Upper lobe of left lung (tissue), 6 donors: ENCODE data around the gene TRPM2. TPM values are rescaled to one million over a fixed set of nuclear protein-coding genes. Genes with fewer than 3 reads are reported as not detected.

Source experiments
- ATAC-seq, 2 donors: fragments of 200-7000 bp; cut with Tn5 transposase; one replicate each; pipeline ENCODE4 v1.9.1; 2022; ENCODE audit warnings: mild to moderate bottlenecking in 2 of 2, moderate library complexity in 2 of 2; ENCODE audit not compliant: low FRiP score in 2 of 2
- DNase-seq, 2 donors: peaks; one replicate each; pipeline ENCODE4 v3.0.0-alpha.2; 2019 to 2020
- H3K27ac ChIP-seq, 4 donors: fragments of 200-600 bp; sonication (generic); one replicate each; pipeline ENCODE4 v1.5.1; 2016 to 2019
- H3K27me3 ChIP-seq, 4 donors: fragments of 200-600 bp; sonication (generic); one replicate each; pipeline ENCODE4 v1.5.1; 2017 to 2019
- H3K36me3 ChIP-seq, 4 donors: fragments of 200-600 bp; sonication (generic); one replicate each; pipeline ENCODE4 v1.5.1; 2016 to 2019
- H3K4me1 ChIP-seq, 4 donors: fragments of 200-600 bp; sonication (generic); one replicate each; pipeline ENCODE4 v1.5.1; 2018 to 2019
- H3K4me3 ChIP-seq, 4 donors: fragments of 200-600 bp; sonication (generic); one replicate each; pipeline ENCODE4 v1.5.1; 2017 to 2019; ENCODE audit warnings: mild to moderate bottlenecking in 2 of 4, moderate library complexity in 1 of 4
- H3K9me3 ChIP-seq, 4 donors: fragments of 200-600 bp; sonication (generic); one replicate each; pipeline ENCODE4 v1.5.1; 2018 to 2019
- EP300 ChIP-seq, 4 donors: sonication (generic); formaldehyde crosslinking; IDR thresholded peaks; one replicate each; pipeline ENCODE4 v1.5.1; 2017; ENCODE audit warnings: antibody characterized with exemption in 4 of 4, control low read depth in 2 of 4
- POLR2A ChIP-seq, 4 donors: fragments of 450-650 bp; IDR thresholded peaks; one replicate each; pipeline ENCODE4 v1.5.1; 2016 to 2017; ENCODE audit warnings: antibody characterized with exemption in 4 of 4, mild to moderate bottlenecking in 2 of 4
- POLR2AphosphoS5 ChIP-seq, 2 donors: sonication (generic); formaldehyde crosslinking; IDR thresholded peaks; one replicate each; pipeline ENCODE4 v1.5.1; 2017; ENCODE audit warnings: antibody characterized with exemption in 2 of 2
- WGBS, 2 donors: methylation state at CpG; one replicate each; pipeline ENCODE4 v1.1.5; 2017 to 2018; 5-methylcytosine and 5-hydroxymethylcytosine counted together
- total RNA-seq, 6 donors: library from RNA; depleted of rRNA in 4 of 6; stranded (reverse); fragments of >200 nt in 4 of 6; gene quantifications; one replicate each; pipeline versions ENCODE4 v1.1.0 to v1.2.1, GENCODE V29; 2016 to 2021
- TF ChIP-seq, protein P1 (sequence below), 6 experiments: fragments of 450-650 bp in 4 of 6; fragments of 200-600 bp in 2 of 6; sonication (generic) in 2 of 6; IDR thresholded peaks; one replicate each; pipeline ENCODE4 v1.5.1; 2016 to 2019; ENCODE audit warnings: antibody characterized with exemption in 6 of 6
- donor health status: DM: no; HTN: no; CAD: no; lungs with moderate emphysema.
- donor health status: DM: no; HTN: yes; CAD: no; lungs with severe emphysema.

The TRPM2 gene
- total RNA-seq, 6 donors from 2014 or later, result 2.2 to 37.7 (median 12.7) TPM

DNA sequence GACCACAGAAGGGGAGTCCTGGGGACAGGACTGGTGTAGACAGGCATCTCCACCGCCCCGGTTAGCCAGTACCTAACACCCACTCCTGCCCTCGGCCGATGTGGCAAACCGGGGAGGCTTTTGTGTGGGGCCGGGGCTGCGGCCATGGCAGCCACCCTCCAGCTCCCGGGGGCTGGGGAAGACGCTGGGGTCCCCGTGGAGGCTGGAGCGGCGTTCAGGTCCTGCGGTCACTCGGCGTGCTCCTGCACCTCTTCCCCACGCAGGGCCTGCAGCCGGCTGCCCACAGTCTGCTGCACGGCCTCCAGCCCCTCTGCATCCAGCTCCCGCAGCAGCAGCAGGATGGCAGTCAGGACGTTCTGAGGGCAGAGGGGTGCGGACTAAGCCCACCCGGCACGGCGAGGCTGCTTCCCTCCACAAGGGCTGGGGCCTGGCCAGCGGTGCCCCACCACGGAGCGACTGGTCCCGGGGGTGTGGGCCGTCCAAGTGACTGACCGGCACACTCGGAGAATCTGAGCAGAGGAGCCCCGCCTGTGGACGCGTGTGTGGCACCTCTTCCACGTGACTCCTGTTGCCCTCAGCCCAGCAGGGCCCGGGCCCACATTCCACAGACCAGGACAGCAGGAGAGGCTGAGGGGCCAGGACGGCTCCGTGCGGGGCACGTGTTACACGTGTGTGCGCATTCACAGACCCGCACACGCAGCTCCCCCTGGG is 23.3 kb upstream of the TRPM2 start:
- H3K9me3 ChIP-seq, result no peaks in the 10 kb centered on the region
- H3K4me3 ChIP-seq, result no peak overlapping the region
- no peak for ATAC-seq
- TF ChIP-seq POLR2A (IDR thresholded peaks at IDR 0.05), result no peak
- TF ChIP-seq POLR2AphosphoS5 (IDR thresholded peaks at IDR 0.05), result no peak
- H3K36me3 ChIP-seq, result peaks cover 5 to 56% (median 38%) of the 10 kb centered on the region in 4 donors
- WGBS, 2 donors, result 83 to 92% methylated on average over 4 to 39 of the region's 44 CpGs
- peak in 1 of 2 donors; percentile 86 for DNase-seq
- no peaks in the 10 kb centered on the region for H3K4me1 ChIP-seq
- H3K27ac ChIP-seq, result no peak overlapping the region
- H3K27me3 ChIP-seq, result no peaks in the 10 kb centered on the region

DNA sequence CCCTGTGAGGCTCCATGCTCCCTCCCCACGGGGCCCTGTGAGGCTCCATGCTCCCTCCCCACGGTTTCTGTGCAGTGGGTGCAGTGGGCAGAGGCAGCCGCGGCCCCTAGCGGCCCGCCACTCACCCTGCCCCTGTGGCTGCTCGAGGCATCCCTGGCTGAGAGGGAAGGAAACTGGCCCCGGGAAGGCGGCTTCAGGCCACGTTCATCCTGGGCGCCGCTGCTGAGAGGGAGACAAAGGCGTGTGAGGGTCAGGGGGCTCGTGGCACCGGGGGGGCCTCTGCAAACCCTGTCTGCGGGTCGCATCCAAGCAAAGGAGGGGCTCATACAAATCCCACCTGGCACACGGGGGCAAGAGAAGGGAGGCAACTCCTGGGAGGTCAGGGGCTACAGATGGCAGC is 22.7 kb upstream of the TRPM2 start:
- WGBS, 2 donors, result 76 to 82% methylated on average over 14 to 18 of the region's 18 CpGs
- Histone ChIP-seq H3K27ac (no peak overlapping the region), H3K9me3 (no peaks in the 10 kb centered on the region), H3K4me3 (no peak overlapping the region), H3K27me3 (no peaks in the 10 kb centered on the region), H3K4me1 (no peaks in the 10 kb centered on the region), H3K36me3 (peaks cover 4 to 55% (median 38%) of the 10 kb centered on the region in 4 donors)
- ATAC-seq (no peak), DNase-seq (no peak)
- TF ChIP-seq, protein P1, sequence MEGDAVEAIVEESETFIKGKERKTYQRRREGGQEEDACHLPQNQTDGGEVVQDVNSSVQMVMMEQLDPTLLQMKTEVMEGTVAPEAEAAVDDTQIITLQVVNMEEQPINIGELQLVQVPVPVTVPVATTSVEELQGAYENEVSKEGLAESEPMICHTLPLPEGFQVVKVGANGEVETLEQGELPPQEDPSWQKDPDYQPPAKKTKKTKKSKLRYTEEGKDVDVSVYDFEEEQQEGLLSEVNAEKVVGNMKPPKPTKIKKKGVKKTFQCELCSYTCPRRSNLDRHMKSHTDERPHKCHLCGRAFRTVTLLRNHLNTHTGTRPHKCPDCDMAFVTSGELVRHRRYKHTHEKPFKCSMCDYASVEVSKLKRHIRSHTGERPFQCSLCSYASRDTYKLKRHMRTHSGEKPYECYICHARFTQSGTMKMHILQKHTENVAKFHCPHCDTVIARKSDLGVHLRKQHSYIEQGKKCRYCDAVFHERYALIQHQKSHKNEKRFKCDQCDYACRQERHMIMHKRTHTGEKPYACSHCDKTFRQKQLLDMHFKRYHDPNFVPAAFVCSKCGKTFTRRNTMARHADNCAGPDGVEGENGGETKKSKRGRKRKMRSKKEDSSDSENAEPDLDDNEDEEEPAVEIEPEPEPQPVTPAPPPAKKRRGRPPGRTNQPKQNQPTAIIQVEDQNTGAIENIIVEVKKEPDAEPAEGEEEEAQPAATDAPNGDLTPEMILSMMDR (IDR thresholded peaks at IDR 0.05), result no peak
- no peak for TF ChIP-seq EP300 (IDR thresholded peaks at IDR 0.05)
- no peak for TF ChIP-seq POLR2A (IDR thresholded peaks at IDR 0.05)
- TF ChIP-seq POLR2AphosphoS5 (IDR thresholded peaks at IDR 0.05), result no peak

DNA sequence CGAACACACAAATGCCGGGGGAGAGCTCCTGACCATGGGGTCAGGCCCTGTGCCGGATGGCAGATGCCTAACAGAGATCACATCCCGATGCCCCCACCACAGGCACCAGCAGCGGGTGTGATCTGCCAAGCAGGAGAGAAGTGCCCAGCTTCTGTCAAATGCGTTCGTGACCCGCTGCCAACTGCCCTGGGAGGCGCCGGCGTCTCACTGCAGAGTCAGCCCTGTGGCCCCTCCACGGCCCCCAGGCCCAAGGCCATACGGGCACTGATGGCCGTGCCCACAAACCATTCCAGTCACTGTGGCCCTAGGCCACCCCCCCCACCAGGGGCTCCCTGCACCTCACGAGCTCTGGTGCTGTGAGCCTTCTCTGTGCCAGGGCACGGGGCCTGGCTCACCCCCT is 22.2 kb upstream of the TRPM2 start:
- H3K36me3 ChIP-seq, result peaks cover 4 to 53% (median 35%) of the 10 kb centered on the region in 4 donors
- TF ChIP-seq, protein P1 (IDR thresholded peaks at IDR 0.05), result no peak
- TF ChIP-seq POLR2A (IDR thresholded peaks at IDR 0.05), result no peak
- no peaks in the 10 kb centered on the region for H3K27me3 ChIP-seq
- no peaks in the 10 kb centered on the region for H3K9me3 ChIP-seq
- ATAC-seq (no peak), DNase-seq (peak in 1 of 2 donors; percentile 74)
- 83 to 92% methylated on average over 1 to 16 of the region's 16 CpGs for WGBS, 2 donors
- H3K27ac ChIP-seq, result no peak overlapping the region
- H3K4me3 ChIP-seq, result no peak overlapping the region
- H3K4me1 ChIP-seq, result no peaks in the 10 kb centered on the region

DNA sequence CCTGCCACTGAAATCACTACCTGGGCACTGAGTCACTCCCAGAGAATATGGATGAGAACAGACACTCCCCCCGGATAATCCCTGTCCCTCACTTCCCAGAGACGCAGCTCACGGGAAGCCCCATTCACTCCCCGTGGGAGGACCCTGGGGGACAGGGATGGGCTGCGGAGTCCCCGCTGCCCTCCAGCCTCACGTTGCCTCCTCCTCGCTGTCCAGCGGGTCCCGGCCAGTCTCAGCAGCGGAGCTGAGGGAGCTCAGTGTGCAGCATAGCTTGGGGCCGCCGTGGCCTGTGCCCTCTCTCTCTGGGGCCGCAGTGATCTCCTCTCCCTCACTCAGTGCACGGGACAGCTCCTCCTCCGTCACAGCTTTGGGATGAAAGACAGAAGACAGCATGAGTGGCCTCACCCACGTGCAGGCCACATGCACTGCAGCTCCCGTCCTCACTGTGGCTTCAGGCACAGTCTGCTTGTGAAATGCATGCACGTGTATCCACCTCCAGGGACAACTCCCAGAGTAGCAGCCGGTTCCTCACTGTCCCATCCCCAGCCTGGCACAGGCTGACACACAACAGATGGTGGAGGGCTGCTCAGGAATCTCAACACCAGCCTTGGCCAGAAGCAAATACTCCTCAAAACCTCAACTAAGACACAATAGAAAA is 21.6 kb upstream of the TRPM2 start:
- TF ChIP-seq EP300 (IDR thresholded peaks at IDR 0.05), result no peak
- TF ChIP-seq, protein P1 (IDR thresholded peaks at IDR 0.05), result no peak
- peaks cover under 1 to 53% (median 29%) of the 10 kb centered on the region in 4 donors for H3K36me3 ChIP-seq
- 79 to 81% methylated on average over 17 to 20 of the region's 20 CpGs for WGBS, 2 donors
- no peaks in the 10 kb centered on the region for H3K27me3 ChIP-seq
- no peak overlapping the region for H3K27ac ChIP-seq
- H3K9me3 ChIP-seq, result no peaks in the 10 kb centered on the region
- H3K4me3 ChIP-seq, result no peak overlapping the region
- DNase-seq (peak in 1 of 2 donors; percentile 76), ATAC-seq (no peak)
- H3K4me1 ChIP-seq, result no peaks in the 10 kb centered on the region

DNA sequence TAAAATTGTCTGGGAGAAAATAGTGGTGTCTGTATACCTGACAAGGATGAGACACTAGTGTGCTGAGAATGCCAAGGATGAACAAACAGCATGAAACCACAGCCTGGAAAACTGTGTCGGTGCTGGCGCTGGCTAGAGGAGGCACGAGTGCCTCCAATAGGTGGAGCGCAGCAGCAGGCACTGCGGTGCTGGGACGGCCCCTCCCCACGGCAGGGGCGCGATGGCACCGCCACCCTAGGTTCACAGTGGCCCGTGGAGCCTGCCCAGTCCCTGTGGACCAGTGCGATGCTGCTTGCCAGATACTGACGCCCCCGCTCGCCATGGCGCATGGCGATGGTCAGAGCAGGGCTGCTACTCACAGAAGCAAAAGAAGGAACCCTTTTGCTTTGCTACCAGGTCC is 21.0 kb upstream of the TRPM2 start:
- WGBS, 2 donors, result 93 to 94% methylated on average over 13 to 17 of the region's 17 CpGs
- DNase-seq, result peak in 1 of 2 donors; percentile 75

More for the DNA sequence above, 21.0 kb upstream of the TRPM2 start:
- H3K27ac ChIP-seq, result no peak overlapping the region
- H3K9me3 ChIP-seq, result no peaks in the 10 kb centered on the region
- H3K4me3 ChIP-seq, result no peak overlapping the region
- ATAC-seq, result no peak
- H3K27me3 ChIP-seq, result no peaks in the 10 kb centered on the region
- peaks cover 0 to 47% (median 24%) of the 10 kb centered on the region in 4 donors for H3K36me3 ChIP-seq
- TF ChIP-seq POLR2AphosphoS5 (IDR thresholded peaks at IDR 0.05), result no peak
- no peak for TF ChIP-seq EP300 (IDR thresholded peaks at IDR 0.05)
- TF ChIP-seq, protein P1 (IDR thresholded peaks at IDR 0.05), result no peak
- TF ChIP-seq POLR2A (IDR thresholded peaks at IDR 0.05), result no peak
- peaks cover 0 to under 1% (median 0%) of the 10 kb centered on the region in 4 donors for H3K4me1 ChIP-seq
